Measurements from ENCODE around the gene BBOX1.

BBOX1 gene

DNA sequence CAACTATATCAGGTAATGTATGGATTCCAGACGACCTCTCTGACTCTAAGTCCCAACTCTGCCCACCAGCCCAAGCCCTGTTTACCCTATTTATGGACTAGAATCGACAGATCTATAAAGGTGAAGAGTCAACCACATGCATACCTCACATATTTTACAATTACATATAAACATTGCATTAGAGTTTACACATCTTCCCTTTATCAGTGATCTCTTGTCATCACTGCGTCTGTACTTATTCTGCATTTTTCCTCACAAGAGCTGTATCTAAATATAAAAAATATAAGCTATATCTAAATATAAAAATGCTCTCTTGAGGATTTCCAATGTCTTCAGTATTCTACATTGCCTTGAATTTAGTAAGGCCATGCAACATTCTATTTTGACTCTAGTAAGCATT, 38.2 kb upstream of the BBOX1 start:
- TF ChIP-seq, protein P1, sequence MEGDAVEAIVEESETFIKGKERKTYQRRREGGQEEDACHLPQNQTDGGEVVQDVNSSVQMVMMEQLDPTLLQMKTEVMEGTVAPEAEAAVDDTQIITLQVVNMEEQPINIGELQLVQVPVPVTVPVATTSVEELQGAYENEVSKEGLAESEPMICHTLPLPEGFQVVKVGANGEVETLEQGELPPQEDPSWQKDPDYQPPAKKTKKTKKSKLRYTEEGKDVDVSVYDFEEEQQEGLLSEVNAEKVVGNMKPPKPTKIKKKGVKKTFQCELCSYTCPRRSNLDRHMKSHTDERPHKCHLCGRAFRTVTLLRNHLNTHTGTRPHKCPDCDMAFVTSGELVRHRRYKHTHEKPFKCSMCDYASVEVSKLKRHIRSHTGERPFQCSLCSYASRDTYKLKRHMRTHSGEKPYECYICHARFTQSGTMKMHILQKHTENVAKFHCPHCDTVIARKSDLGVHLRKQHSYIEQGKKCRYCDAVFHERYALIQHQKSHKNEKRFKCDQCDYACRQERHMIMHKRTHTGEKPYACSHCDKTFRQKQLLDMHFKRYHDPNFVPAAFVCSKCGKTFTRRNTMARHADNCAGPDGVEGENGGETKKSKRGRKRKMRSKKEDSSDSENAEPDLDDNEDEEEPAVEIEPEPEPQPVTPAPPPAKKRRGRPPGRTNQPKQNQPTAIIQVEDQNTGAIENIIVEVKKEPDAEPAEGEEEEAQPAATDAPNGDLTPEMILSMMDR (IDR thresholded peaks at IDR 0.05; ENCODE audit: low read depth, low read length, missing control alignments): no peak
- in situ Hi-C loops (cut with HindIII; ENCODE audit: low sequenced_read_pairs): no loop called here
- H3K4me3 ChIP-seq (ENCODE audit: low read depth, low read length): no peak overlapping the region
- no peak for DNase-seq (ENCODE audit: low read depth)

DNA sequence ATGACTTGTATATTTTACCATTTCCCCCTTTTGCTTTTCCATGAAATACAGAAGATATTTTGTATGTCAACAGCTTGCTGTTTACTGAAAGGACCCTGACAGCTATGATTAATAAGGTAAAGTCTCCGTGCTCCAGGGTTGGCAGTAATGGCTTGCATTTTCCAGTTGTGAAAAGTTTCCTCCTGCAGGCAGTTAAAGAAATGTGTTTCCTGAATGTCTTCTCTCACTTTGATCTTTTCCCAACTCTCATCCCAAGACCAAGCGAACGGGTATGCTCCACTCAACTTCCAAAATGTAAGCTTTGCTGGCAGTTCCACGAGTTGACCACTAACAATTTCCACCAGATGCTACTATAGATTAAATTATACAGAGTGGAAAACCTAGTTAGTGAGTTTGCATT, 37.8 kb upstream of the BBOX1 start:
- DNase-seq (ENCODE audit: low read depth): no peak
- H3K4me3 ChIP-seq (ENCODE audit: low read depth, low read length): no peak overlapping the region
- TF ChIP-seq, protein P1 (IDR thresholded peaks at IDR 0.05; ENCODE audit: low read depth, low read length, missing control alignments): no peak
- in situ Hi-C loops (cut with HindIII; ENCODE audit: low sequenced_read_pairs): no loop called here

DNA sequence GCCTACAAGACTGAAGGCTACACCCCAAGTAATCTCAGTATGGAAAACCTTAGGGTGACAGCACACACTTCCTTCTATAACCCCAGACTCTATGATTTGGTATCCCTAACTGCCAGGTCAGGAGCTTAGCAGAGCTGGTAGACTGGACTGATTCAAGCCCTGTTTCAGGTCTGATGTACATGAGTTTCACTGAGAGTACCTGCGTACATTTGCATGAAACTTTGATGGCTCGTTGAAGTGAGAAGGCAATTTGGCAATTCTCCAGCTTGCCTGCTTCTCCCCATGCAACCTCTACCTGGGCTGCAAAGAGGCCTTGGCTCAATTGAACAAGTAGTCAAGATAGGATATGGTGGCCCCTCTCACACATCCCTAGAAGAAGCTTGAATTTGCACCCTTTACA, 36.5 kb upstream of the BBOX1 start:
- DNase-seq (ENCODE audit: low read depth): no peak
- in situ Hi-C loops (cut with HindIII; ENCODE audit: low sequenced_read_pairs): no loop called here
- no peak overlapping the region for H3K4me3 ChIP-seq (ENCODE audit: low read depth, low read length)
- TF ChIP-seq, protein P1 (IDR thresholded peaks at IDR 0.05; ENCODE audit: low read depth, low read length, missing control alignments): no peak

DNA sequence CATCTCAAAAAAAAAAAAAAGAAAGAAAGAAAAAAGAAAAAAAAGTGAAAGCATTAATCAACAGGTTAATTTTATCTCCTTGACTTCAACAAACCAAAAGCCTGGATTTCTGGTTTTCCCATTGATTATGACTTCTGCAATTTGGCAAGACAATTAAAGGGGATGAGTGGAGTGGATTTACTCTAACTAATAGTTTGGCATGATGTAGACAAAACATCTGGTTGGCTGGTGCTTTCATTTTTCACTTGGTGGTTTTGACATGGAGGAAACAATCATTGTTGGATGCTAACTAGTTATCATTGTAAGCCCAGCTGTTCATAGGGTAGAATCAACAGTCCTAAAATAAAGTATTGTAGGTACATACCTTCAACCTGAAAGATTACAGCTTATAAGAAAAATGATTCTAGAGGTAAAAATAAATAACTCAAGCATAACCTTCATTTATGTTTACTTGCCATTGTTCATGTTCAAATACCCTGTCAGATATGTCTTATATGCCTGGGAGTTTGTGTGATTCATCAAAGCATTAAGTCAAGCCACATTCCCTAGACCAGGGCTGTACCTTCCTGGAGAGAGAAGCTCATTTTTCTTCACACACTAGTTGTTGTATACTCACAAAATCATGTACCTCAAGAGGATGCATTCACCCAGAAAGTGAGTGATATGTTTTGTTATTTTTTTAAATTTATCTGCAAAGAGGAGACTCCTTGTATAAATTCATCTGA, 31.6 kb upstream of the BBOX1 start:
- no peak for DNase-seq (ENCODE audit: low read depth)
- in situ Hi-C loops (cut with HindIII; ENCODE audit: low sequenced_read_pairs): no loop called here
- TF ChIP-seq, protein P1 (IDR thresholded peaks at IDR 0.05; ENCODE audit: low read depth, low read length, missing control alignments): no peak
- no peak overlapping the region for H3K4me3 ChIP-seq (ENCODE audit: low read depth, low read length)

DNA sequence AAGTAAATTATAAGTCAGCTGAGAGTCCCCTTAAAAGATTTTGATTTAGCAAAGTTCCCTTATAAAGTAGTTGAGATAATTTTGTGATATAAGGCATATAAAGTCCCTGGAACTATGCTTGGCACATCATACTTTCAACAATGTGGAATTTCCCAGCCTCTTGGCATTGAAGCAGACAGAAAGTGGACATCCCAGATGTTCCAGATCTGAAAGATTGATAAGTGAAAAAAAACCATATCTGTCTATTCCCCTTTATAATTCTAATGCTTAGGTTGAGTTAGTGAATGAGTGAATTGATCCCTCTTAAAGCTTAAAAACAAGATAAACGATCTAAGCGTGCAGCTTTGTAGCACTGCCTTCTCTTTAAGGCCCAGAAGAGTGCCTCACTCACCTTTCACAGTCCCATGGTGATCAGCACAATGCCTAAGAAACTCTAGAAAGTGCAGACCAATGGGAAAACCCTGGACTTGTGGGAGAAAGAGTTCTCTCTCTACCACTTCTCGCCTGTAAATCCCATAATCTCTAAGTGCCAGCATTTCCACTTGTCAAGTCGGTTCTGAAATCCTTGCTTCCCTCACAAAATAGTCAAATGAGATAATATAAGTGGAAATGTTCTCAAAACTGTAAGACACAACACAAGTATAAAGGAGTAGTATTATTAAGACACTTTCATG, 28.9 kb upstream of the BBOX1 start:
- in situ Hi-C loops (cut with HindIII; ENCODE audit: low sequenced_read_pairs): no loop called here
- H3K4me3 ChIP-seq (ENCODE audit: low read depth, low read length): no peak overlapping the region
- no peak for DNase-seq (ENCODE audit: low read depth)
- TF ChIP-seq, protein P1 (IDR thresholded peaks at IDR 0.05; ENCODE audit: low read depth, low read length, missing control alignments): no peak

DNA sequence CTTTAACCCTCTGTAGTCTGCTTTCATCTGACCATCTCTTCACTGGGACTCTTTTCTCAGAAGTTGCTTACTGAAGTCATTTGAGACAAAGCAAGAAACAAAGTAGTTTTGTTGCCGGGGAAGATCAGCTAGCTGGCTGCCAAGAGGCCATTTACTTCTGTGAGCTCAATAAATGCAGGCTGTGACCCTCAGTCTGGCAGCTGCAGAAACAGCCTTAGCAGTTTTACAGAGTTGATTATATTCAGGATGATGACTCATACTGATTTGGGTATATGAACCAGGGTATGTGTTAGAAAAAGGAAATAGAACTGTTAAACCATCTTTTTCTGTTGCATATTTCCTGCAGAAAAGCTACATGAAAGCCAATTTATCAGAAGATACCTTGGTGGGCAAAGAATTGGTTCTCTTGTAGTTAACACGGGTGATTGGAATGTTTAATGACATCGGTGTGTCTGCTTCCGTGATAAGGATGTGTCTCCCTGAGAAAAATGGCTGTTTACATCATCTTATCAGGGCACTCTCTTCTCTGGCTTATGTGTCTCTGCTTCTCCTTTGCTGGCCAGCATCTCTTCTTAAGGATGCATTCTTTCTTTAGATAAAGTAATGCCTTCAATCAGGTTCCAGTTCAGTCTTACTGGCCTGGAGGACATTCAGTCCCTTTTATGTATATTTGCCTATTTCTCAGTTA, 28.2 kb upstream of the BBOX1 start:
- H3K4me3 ChIP-seq (ENCODE audit: low read depth, low read length): no peak overlapping the region
- DNase-seq (ENCODE audit: low read depth): peak; percentile 62
- TF ChIP-seq, protein P1 (IDR thresholded peaks at IDR 0.05; ENCODE audit: low read depth, low read length, missing control alignments): no peak
- in situ Hi-C loops (cut with HindIII; ENCODE audit: low sequenced_read_pairs): no loop called here

Measured in astrocyte of the cerebellum (primary cell).